ENCODE data around the gene ECM1. TPM values are rescaled to one million over a fixed set of nuclear protein-coding genes. Genes with fewer than 3 reads are reported as not detected.

ECM1 gene
- total RNA-seq, 4 donors from 2014 or later = 1.5 to 38.5 (median 9.5) TPM

- no peak overlapping the region for H3K4me3 ChIP-seq
- H3K27me3 ChIP-seq = no peaks in the 10 kb centered on the region
- H3K36me3 ChIP-seq = no peaks in the 10 kb centered on the region
- no peak for TF ChIP-seq CTCF (IDR thresholded peaks at IDR 0.05)
- TF ChIP-seq POLR2A (IDR thresholded peaks at IDR 0.05) = no peak
- H3K4me1 ChIP-seq = peaks cover 0 to 20% of the 10 kb centered on the region in 2 donors
- H3K27ac ChIP-seq = peak overlapping the region; percentile 93 to 98
- no peaks in the 10 kb centered on the region for H3K9me3 ChIP-seq
- intact Hi-C loops (cut with DNase I; ENCODE audit: low total_unique reads) = no loop called here
- no peak for DNase-seq
Observed at GRCh38 chr1:150553392-150554085, 45.6 kb downstream of the ECM1 start.

GRCh38 chr1:150554086-150554452 lies 46.2 kb downstream of the ECM1 start:
- Histone ChIP-seq H3K4me3 (no peak overlapping the region), H3K4me1 (peaks cover 0 to 21% of the 10 kb centered on the region in 2 donors), H3K27me3 (no peaks in the 10 kb centered on the region), H3K27ac (peak overlapping the region in 1 of 2 donors; percentile 98), H3K9me3 (no peaks in the 10 kb centered on the region), H3K36me3 (no peaks in the 10 kb centered on the region)
- no peak for DNase-seq
- no peak for TF ChIP-seq CTCF (IDR thresholded peaks at IDR 0.05)
- TF ChIP-seq POLR2A (IDR thresholded peaks at IDR 0.05) = no peak
- intact Hi-C loops (cut with DNase I; ENCODE audit: low total_unique reads) = no loop called here

GRCh38 chr1:150555198-150555970 lies 47.5 kb downstream of the ECM1 start:
- Histone ChIP-seq H3K27me3 (no peaks in the 10 kb centered on the region), H3K4me3 (no peak overlapping the region), H3K4me1 (peaks cover 5 to 30% of the 10 kb centered on the region in 2 donors), H3K36me3 (no peaks in the 10 kb centered on the region), H3K9me3 (no peaks in the 10 kb centered on the region), H3K27ac (no peak overlapping the region)
- DNase-seq = no peak
- intact Hi-C loops (cut with DNase I; ENCODE audit: low total_unique reads) = loop anchor here (5.0 kb wide), 1 partner anchor 77 kb away; no protein-coding TSS in a partner anchor
- TF ChIP-seq CTCF (IDR thresholded peaks at IDR 0.05) = no peak
- no peak for TF ChIP-seq POLR2A (IDR thresholded peaks at IDR 0.05)

GRCh38 chr1:150555971-150556865 lies 48.3 kb downstream of the ECM1 start:
- Histone ChIP-seq H3K4me1 (peaks cover 5 to 30% of the 10 kb centered on the region in 2 donors), H3K36me3 (no peaks in the 10 kb centered on the region), H3K27ac (no peak overlapping the region), H3K9me3 (no peaks in the 10 kb centered on the region), H3K4me3 (no peak overlapping the region), H3K27me3 (no peaks in the 10 kb centered on the region)
- intact Hi-C loops (cut with DNase I; ENCODE audit: low total_unique reads) = loop anchor here (5.0 kb wide), 1 partner anchor 76 kb away; no protein-coding TSS in a partner anchor
- no peak for DNase-seq
- TF ChIP-seq POLR2A (IDR thresholded peaks at IDR 0.05) = no peak
- TF ChIP-seq CTCF (IDR thresholded peaks at IDR 0.05) = no peak

Data from uterus (tissue), 4 donors.